ENCODE data around the gene EFS.

- TF ChIP-seq CTCF (optimal IDR thresholded peaks at IDR 0.05 in 1 of 3, IDR thresholded peaks at IDR 0.05 in 1 of 3, conservative IDR thresholded peaks at IDR 0.05 in 1 of 3; ENCODE audit: extremely low read depth in 1 of 3, insufficient read depth in 2 of 3, low read length in 3 of 3) (no peak), EZH2 (IDR thresholded peaks at IDR 0.05; ENCODE audit: low read length) (no peak)
These were observed 57.8 kb downstream of the EFS start for GRCh38 chr14:23307146-23307530.
